ENCODE data around the gene MRPL46.
"Not testable (repeated sequence)": the region's sequence is repeated elsewhere in the genome, so short reads cannot be mapped to it uniquely, and the experiment has no call there.

Gene MRPL46

GRCh38 chr15:88477126-88477525, 9.9 kb upstream of the MRPL46 start:
- no peak for DNase-seq

GRCh38 chr15:88476635-88477060, 9.5 kb upstream of the MRPL46 start:
- peak; percentile 84 for DNase-seq

- not testable (repeated sequence) for DNase-seq
Observed at GRCh38 chr15:88473661-88474293, 6.6 kb upstream of the MRPL46 start.

DNA sequence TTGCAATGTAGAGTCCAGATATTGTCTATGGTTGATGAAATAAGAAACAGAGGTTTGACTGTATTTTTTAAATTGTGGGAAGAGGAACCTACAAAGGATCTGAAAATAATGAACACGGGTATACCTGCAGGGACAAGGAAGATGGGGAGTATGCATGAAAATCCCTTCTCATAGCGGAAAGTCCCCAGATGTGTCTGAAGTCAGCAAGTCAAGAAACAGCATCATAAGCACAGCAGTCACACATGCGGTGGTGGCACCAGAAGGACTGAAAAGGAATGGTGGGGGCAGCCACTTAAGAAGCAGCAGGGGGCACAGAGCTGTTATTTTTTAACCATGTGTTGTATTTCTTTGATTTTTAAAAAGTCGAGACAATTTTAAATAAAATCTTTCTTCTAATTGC, 5.0 kb upstream of the MRPL46 start:
- no peak for DNase-seq

GRCh38 chr15:88470625-88471372, 3.6 kb upstream of the MRPL46 start:
- DNase-seq, result peak; percentile 29

DNA sequence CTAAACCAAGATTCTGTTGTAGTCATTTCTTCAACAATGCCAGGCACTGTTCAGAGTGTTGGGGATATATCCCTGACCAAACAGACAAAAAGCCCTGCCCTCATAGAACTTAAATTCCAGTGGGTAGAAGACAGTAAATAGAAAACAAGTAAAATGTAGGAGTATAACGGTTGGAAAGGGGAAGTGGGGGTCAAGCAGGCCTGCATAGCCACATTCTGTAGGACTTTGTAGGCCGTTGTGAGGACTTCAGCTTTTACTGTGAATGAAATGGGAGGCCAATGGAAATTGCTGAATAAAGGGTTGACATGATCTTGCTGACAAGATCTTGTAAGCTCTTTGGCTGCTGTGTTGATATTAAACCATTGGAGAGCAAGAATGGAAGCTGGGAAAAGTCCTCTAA, 2.1 kb upstream of the MRPL46 start:
- DNase-seq, result no peak

GRCh38 chr15:88468721-88469120, 1.5 kb upstream of the MRPL46 start:
- not testable (repeated sequence) for DNase-seq

DNA sequence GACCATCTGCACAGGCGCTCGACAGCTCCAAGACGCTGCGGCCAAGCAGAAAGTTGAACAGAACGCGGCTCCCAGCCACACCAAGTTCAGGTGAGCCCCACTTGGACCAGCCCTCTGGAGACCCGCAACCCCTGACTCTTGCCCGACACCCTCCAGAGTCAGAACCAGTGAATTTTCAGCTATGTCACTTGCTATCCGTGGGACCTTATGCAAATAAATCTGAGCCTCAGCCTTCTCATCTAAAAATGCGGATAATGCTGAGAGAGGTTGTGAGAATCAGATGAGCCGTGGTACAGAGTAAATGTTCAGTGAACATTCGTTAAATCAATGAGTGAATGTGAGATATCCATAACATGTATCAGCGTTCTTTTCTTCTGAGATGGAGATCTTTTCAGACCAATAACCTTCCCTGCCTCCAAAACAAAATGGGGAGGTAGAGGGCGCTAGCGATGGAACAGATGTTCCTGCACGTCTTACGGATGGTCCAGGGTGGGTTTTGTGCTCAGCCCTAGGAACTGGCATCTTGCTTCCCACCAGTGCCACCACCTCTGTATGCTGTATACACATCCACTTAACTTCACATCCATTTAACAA, 844 bp upstream of the MRPL46 start:
- peak; percentile 55 for DNase-seq

DNA sequence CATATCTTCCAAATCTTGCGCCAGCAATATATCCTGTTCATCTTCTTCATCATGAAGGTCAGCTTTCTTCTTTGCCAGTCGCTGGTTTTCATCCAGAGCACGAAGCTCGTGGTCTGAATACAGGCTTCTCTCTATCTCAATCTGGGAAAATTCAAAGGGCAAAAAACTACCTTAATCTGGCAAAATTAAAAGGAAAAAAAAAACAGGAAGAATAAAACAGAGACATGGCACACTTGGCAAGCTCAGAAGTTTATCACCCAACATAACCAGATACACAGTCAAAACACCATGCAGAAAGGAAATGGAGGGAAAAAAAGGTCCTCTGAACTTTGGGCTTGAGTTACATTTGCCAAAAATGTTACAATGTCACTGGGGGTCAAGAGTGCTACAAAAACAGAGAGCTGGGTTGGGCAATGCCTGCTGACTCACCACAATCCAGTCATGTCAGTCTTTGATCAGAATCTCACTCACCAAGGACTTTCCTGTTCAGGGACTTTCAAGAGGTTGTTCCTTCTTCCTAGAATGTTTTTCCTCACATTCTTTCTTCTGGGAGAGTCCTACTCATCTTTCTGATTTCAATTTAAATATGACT, 1.5 kb downstream of the MRPL46 start:
- DNase-seq, result peak; percentile 61

DNA sequence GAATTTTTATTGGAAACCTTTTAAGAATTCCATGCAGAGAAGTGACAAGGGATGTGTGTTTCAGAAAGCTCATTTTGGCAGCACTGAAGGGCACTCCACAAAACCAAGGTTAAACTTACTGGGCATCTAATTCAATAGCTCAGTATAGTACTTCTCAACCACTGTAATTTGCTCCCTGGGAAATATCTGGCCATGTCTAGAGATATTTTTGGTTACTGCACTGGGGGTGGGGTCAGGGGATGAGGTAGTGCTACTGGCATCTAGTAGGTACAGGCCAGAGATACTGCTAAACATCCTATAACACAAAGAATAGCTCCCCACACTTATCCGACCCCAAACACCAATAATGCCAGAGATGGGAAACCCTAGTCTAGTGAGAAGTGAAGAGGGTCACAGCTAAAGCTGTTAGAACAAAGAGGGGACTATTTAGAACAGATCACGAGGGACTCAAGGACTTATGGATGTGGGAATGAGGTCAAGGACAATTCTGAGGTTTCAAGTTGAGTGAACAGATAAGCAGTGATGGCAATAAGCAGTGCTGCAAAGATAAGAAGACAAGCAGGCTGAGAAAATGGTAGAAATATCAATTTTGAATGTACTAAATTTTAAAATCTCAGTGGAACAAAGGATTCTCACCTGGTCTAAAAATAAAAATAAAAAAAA, 3.2 kb downstream of the MRPL46 start:
- no peak for DNase-seq

- no peak for DNase-seq
Observed at GRCh38 chr15:88456733-88457132, 10.5 kb downstream of the MRPL46 start.

GRCh38 chr15:88454867-88455810, 12.0 kb downstream of the MRPL46 start:
- DNase-seq, result peak; percentile 88

DNA sequence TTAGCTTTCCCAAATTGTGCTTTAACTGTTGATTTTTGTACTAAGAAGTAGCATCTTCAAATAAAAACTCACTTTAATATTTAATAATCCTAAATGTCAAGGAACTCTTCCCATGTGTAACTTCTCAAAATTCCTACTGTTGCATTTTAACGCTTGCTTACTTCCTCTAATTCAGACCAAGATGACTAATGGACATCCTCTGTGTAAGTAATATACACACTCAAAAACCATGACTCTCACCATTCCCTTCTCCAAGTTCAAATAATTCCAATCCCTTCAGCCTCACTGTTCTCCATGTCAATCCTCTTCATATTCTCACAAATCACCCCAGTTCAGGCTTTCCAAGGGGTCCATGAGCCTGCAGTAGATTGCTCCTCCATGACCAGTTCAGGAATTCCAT, 13.0 kb downstream of the MRPL46 start:
- no peak for DNase-seq

- DNase-seq, result no peak
Observed at GRCh38 chr15:88453651-88454050, 13.5 kb downstream of the MRPL46 start.

- peak; percentile 79 for DNase-seq
Observed at GRCh38 chr15:88450125-88450798, 16.9 kb downstream of the MRPL46 start.

- no peak for DNase-seq
Observed at GRCh38 chr15:88449581-88449980, 17.6 kb downstream of the MRPL46 start.

GRCh38 chr15:88448991-88449461, 18.2 kb downstream of the MRPL46 start:
- no peak for DNase-seq

DNA sequence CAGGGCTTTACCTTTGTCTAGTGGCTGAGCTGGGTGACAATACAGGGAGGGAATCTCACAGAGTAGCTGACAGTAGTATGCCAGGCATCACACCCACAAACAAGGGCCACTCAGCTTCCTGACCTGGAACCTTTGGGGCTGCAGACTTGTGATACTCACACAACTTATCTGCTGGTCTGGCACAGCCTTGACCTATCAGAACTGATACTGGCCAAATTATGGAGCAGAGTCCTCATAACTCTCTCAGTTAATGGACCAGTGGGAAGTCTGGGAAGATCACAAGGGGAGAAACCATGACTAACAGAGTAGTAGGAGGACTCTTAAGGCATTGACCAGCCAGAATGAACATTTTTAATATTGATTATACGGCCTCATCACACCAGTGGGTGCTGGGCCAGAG, 19.4 kb downstream of the MRPL46 start:
- DNase-seq, result no peak

DNA sequence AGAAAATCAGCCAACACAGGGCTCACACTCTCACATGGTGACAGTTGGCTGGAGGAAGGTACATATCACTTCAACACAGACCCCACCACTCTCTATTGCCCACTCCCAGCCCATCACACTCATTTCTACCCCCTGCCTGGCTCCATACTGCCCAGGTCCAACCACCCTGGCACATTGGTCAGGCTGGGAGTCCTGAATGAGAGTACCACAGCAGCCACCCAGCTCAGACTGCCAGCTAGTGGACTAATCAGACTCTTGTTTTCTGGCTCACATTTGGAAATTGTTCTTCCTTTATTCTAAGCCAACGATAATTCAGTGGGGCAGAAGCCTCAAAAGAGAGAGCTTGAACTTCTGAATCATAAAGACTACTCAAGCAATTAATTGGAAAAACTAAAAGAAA, 20.0 kb downstream of the MRPL46 start:
- no peak for DNase-seq

DNA sequence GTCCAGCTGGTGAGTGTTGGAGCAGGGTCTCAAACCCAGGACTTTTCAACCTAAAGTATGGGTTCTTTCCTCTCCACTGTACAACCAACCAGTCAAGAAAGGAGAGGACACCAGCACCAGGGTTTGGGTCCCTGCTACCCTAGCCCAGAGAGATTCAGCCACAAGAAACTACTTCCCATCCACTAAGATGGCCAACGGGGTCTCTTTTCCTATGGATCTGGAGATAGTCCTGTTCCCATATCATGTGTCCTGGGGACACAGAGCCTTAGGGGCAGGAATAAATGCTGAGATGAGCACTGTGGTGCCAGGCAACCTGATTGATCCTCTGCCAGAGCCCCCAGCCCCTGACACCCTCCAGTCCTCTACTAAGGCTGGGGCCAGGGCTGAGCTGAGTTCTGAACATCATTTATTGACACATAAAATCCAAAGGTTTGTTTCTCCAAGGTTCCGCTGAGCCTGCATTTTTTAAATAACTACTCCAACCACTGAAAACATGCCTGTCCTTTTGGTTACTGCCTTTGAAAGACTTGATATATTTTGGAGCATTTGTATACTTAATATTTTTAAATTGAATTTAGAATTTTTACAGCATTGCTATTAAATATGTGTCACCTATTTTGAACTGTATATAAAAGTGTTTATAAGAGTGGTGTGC, 26.0 kb downstream of the MRPL46 start:
- DNase-seq, result no peak

DNA sequence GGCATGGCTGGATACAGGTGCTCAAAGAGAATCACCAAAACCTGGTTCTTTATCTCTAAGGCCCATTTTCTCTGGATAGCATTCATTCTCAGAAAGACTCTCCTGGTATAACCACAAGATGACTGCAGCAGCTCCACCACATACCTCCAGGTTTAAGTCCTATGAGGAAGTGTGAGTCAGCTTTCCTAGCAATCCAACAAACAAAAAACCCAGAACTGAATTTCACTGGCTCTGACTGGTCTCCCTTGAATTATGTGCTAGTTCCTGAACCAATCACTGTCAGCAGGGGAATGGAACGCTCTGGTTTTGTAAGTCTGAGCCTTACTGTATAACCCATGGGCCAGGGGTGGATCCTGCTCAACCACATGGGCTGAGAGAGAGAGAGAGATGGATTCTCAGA, 27.2 kb downstream of the MRPL46 start:
- DNase-seq, result no peak

Measured in hematopoietic multipotent progenitor cell treated with erythropoietin and hydrocortisone succinate and interleukin-3 and kit ligand, for 6 days (in vitro differentiated cells).